ENCODE measurements around the gene ABCA8.
A peak's percentile ranks its signal among the peaks of the same experiment; 100 is the strongest.

Gene ABCA8

DNA sequence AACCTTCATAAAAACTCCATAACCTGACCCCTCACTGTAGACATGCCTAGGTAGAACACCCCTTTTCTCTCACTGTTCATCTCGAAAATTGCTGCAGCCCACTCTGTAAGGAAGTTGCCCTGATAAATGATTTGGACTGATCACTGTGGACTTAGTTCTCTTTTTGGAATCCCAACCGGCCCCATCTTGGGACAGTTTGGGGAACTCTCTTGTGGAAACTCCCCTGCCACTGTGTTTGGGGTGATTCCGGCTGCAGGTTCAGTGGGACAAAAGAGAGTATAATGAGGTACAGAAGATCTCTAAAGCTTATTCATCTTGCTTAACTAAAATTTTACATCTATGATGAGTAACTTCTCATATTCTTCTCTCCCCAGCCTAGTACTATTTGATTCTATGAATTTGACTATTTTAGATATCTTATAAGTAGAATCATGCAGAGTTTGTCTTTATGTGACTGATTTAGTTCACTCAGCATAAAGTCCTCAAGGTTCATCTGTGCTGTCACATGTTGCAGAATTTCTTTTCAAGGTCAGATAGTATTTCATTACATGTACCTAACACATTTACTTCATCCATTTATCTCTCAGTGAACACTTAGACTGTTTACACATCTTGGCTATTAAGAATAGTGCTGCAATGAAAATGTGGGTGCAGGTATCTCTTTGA lies 84.9 kb downstream of the ABCA8 start:
- DNase-seq (ENCODE audit: extremely low read depth, low read depth) = no peak
- TF ChIP-seq, protein P1, sequence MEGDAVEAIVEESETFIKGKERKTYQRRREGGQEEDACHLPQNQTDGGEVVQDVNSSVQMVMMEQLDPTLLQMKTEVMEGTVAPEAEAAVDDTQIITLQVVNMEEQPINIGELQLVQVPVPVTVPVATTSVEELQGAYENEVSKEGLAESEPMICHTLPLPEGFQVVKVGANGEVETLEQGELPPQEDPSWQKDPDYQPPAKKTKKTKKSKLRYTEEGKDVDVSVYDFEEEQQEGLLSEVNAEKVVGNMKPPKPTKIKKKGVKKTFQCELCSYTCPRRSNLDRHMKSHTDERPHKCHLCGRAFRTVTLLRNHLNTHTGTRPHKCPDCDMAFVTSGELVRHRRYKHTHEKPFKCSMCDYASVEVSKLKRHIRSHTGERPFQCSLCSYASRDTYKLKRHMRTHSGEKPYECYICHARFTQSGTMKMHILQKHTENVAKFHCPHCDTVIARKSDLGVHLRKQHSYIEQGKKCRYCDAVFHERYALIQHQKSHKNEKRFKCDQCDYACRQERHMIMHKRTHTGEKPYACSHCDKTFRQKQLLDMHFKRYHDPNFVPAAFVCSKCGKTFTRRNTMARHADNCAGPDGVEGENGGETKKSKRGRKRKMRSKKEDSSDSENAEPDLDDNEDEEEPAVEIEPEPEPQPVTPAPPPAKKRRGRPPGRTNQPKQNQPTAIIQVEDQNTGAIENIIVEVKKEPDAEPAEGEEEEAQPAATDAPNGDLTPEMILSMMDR (IDR thresholded peaks at IDR 0.05; ENCODE audit: low read depth, low read length, missing control alignments) = no peak
- no peak overlapping the region for H3K4me3 ChIP-seq (replicated peaks; ENCODE audit: low read depth, low read length)

DNA sequence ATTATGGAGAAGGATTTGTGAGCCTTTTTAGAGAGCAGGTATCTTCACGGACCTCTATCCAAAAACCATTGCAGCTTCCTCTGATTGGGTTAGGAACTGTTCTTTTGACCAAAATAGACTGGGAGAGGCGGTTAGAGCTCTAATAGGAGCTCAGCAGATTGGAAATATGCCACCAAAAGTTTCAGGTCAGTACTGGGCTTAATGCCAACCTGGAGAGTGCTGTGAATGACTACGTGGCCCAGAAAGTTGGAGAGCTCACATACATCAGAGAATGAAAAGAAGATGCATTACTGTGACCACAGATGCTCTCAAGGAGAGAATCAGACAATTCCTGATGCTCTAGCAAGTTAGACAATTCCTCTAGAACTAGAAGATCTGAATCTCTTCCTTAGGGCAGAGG lies 86.5 kb downstream of the ABCA8 start:
- TF ChIP-seq, protein P1 (IDR thresholded peaks at IDR 0.05; ENCODE audit: low read depth, low read length, missing control alignments) = no peak
- DNase-seq (ENCODE audit: extremely low read depth, low read depth) = peak; percentile 19
- H3K4me3 ChIP-seq (replicated peaks; ENCODE audit: low read depth, low read length) = no peak overlapping the region

DNA sequence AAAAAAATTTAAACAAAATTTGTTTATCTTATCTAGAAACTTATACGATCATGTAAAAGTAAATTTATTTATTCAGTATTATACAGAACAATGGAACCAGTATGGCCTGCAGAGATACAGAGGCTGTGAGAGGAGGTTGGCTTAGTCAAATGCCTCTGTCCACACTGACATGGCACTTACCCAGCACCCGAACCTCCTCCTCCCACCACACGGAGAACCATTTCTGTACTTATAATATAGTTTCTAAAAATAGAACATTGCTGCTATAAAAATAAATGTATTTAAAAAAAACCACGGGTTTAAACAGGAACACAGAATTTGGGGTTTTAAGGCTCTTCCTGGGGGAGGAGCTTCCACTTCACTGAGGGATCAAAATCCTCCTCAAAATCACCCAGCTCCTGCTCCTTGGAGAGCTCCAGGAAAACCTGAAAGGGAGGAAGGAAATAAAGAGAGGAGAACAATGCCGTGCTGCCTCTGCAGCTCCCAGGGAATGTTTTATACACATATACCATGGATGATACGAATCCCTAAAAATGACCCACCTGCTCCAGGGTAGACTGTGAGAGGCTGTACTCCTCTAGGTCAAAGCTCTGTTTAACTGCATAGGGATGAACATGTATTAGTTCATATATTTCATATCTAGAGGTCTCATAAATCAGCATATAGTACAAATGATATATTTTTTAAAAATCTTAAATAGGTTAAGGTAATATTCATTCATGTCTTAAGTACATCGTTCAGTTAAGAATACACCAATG lies 87.3 kb downstream of the ABCA8 start:
- TF ChIP-seq, protein P1 (IDR thresholded peaks at IDR 0.05; ENCODE audit: low read depth, low read length, missing control alignments) = no peak
- DNase-seq (ENCODE audit: extremely low read depth, low read depth) = no peak
- no peak overlapping the region for H3K4me3 ChIP-seq (replicated peaks; ENCODE audit: low read depth, low read length)

DNA sequence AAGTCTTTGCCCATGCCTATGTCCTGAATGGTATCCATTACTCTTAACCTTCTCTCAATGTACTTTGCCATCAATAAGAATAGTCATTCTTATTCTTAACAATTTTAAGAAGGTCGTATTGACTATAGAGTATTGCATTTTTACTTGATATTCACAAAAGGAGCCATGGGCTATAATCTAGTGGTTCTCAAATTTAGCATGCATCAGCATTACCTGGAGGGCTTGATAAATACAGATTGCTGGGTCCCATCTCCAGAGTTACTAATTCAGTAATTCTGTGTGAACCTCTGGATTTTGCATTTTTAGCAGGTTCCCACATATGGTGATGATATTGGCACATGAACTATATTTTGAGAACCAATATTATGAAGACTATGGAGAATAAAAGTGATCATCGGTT lies 89.6 kb downstream of the ABCA8 start:
- H3K4me3 ChIP-seq (replicated peaks; ENCODE audit: low read depth, low read length) = no peak overlapping the region
- TF ChIP-seq, protein P1 (IDR thresholded peaks at IDR 0.05; ENCODE audit: low read depth, low read length, missing control alignments) = no peak
- no peak for DNase-seq (ENCODE audit: extremely low read depth, low read depth)

DNA sequence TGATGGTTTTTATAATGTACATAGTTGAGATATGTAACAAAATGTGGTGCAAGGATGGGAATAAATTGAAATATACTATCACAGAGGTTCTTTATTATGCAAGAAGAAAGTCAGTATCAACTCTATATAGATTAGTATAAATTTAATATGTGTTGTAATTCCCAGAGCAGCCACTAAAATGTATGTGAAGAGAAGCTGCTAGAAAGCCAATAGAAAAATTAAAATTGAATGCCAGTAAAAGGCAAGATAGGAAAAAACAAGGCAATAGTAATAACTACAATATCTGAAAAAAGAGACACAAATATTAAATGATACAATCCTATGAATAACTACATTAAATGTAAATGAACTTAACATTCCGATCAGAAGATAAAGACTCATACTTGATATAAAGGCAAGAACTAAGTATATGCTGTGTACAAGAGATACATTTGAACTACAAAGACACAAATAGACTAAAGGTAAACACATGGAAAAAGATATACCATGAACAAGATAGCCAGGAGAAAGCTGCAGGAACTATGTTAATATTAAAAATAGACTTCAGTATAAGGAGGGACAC lies 92.0 kb downstream of the ABCA8 start:
- TF ChIP-seq, protein P1 (IDR thresholded peaks at IDR 0.05; ENCODE audit: low read depth, low read length, missing control alignments) = no peak
- DNase-seq (ENCODE audit: extremely low read depth, low read depth) = no peak
- H3K4me3 ChIP-seq (replicated peaks; ENCODE audit: low read depth, low read length) = no peak overlapping the region

DNA sequence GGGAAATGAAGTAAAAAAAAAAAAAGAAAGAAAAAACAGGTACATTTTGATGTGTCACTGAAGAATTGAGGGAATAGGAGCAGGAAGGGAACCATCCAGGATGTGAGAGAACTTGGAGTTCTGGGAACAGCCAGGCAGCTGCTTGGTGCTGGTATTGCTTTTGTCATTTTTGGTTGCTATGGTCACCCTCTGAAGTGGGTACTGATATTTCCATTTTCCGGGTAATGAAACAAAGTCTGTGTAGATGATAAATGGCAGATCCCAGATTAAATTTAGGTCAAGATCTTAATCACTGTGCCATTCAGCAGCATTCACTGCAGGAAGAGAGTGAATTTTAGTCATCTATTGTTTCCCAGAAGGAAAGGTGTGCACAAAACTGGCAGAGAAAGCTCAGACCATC lies 93.6 kb downstream of the ABCA8 start:
- DNase-seq (ENCODE audit: extremely low read depth, low read depth) = no peak
- TF ChIP-seq, protein P1 (IDR thresholded peaks at IDR 0.05; ENCODE audit: low read depth, low read length, missing control alignments) = no peak
- H3K4me3 ChIP-seq (replicated peaks; ENCODE audit: low read depth, low read length) = no peak overlapping the region
